ENCODE measurements around the gene LAMTOR4.

LAMTOR4 gene

DNA sequence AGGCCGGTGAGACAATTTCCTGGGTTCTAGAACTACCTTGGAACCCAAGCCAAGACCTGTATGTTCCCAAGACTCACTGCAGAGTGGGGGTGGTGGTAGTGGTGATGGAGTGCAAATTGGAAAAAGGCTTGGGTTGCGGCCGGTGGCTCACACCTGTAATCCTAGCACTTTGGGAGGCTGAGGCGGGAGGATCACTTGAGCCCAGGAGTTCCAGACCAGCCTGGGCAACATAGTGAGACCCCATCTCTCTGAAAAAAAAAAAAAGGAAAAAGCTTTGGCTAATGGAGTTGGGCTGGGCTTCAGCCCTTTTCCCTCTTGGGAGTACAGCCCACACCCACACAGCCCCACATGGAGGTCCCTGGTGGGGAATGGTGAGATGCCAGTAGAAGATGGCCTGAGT, 43.2 kb upstream of the LAMTOR4 start:
- Mint-ChIP-seq H3K4me3 (no peak overlapping the region), H3K9me3 (no peaks in the 10 kb centered on the region), H3K36me3 (ENCODE audit: low read depth) (peaks cover 39% of the 10 kb centered on the region), H3K4me1 (no peaks in the 10 kb centered on the region), H3K27ac (no peak overlapping the region), H3K27me3 (ENCODE audit: low read depth) (no peaks in the 10 kb centered on the region)
- TF ChIP-seq, protein P1, sequence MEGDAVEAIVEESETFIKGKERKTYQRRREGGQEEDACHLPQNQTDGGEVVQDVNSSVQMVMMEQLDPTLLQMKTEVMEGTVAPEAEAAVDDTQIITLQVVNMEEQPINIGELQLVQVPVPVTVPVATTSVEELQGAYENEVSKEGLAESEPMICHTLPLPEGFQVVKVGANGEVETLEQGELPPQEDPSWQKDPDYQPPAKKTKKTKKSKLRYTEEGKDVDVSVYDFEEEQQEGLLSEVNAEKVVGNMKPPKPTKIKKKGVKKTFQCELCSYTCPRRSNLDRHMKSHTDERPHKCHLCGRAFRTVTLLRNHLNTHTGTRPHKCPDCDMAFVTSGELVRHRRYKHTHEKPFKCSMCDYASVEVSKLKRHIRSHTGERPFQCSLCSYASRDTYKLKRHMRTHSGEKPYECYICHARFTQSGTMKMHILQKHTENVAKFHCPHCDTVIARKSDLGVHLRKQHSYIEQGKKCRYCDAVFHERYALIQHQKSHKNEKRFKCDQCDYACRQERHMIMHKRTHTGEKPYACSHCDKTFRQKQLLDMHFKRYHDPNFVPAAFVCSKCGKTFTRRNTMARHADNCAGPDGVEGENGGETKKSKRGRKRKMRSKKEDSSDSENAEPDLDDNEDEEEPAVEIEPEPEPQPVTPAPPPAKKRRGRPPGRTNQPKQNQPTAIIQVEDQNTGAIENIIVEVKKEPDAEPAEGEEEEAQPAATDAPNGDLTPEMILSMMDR (IDR thresholded peaks at IDR 0.05; ENCODE audit: unreplicated experiment in 3 of 3), result no peak

DNA sequence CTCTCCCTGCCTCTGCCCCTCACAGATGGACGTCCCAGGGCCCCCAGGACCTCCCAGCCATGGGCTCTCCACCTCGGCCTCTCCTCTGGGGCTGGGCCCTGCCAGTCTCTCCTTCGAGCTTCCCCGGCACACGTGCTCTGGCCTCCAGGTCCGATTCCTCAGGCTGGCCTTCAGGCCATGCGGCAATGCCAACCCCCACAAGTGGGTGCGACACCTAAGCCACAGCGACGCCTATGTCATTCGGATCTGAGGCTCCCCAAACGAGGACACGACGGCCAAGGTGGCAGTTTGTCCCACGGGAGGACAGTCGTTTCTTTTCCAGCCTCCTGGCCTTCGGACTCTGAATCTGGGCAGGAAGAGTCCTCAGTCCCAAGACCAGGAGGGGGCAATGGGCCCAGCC, 42.1 kb upstream of the LAMTOR4 start:
- Mint-ChIP-seq H3K4me3 (no peak overlapping the region), H3K27ac (no peak overlapping the region), H3K9me3 (no peaks in the 10 kb centered on the region), H3K36me3 (ENCODE audit: low read depth) (peaks cover 49% of the 10 kb centered on the region), H3K27me3 (ENCODE audit: low read depth) (no peaks in the 10 kb centered on the region), H3K4me1 (no peaks in the 10 kb centered on the region)
- TF ChIP-seq, protein P1 (IDR thresholded peaks at IDR 0.05; ENCODE audit: unreplicated experiment in 3 of 3), result no peak

DNA sequence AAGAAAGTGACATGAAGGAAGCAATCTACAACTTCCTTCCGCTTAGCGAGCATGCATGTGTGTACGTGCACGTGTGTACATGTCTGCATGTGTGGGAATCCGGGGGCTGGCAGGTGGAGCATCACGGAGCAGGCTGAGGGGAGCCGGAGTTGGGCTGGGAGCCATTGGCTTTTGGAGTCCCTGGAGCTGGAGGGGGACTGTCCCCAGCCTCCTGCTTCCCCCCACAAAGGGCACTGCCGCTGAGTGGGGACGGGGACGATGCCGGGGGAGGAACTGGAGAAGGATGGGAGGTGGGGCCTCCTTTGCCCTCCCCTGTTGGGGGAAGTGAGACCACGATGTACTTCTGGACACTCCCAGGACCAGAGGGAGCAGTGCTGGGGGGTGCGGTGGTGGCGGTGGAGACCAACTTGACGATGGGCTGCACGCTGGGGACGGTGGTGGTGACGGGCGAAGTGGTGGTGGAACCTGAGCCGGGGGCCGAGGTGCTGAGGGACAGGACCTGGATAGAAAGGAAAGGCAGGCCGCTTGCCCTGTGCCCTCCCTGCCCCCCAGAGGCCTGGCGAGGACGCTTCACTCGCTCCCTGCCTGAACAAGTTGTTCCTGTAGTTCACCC, 41.5 kb upstream of the LAMTOR4 start:
- Mint-ChIP-seq H3K4me3 (no peak overlapping the region), H3K27ac (no peak overlapping the region), H3K9me3 (no peaks in the 10 kb centered on the region), H3K36me3 (ENCODE audit: low read depth) (peaks cover 50% of the 10 kb centered on the region), H3K27me3 (ENCODE audit: low read depth) (no peaks in the 10 kb centered on the region), H3K4me1 (no peaks in the 10 kb centered on the region)
- TF ChIP-seq, protein P1 (IDR thresholded peaks at IDR 0.05; ENCODE audit: unreplicated experiment in 3 of 3), result no peak

DNA sequence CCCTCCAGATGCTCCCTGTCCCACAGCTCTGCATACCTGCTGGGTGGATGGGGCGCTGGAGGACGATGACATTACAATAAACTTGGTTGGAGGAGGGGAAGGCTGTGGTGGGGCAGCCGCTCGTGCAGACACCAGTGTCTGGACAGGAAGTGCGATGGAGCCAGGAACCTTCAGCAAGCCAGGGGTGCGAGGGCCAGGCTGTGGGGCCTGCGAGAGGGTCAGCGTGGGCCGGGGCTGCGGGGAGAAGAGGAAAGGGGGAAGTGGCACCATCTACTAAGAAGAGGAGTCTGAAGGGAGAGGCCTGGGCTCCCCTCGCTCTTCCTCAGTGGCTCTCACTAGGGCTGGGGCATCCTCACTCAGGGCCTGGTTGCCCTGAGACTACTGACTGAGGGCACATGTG, 40.8 kb upstream of the LAMTOR4 start:
- no peaks in the 10 kb centered on the region for H3K4me1 Mint-ChIP-seq
- H3K27ac Mint-ChIP-seq, result peak overlapping the region in 1 of 3 experiments; percentile 58
- no peaks in the 10 kb centered on the region for H3K9me3 Mint-ChIP-seq
- no peaks in the 10 kb centered on the region for H3K27me3 Mint-ChIP-seq (ENCODE audit: low read depth)
- H3K4me3 Mint-ChIP-seq, result no peak overlapping the region
- peaks cover 54% of the 10 kb centered on the region for H3K36me3 Mint-ChIP-seq (ENCODE audit: low read depth)
- TF ChIP-seq, protein P1 (IDR thresholded peaks at IDR 0.05; ENCODE audit: unreplicated experiment in 3 of 3), result no peak

DNA sequence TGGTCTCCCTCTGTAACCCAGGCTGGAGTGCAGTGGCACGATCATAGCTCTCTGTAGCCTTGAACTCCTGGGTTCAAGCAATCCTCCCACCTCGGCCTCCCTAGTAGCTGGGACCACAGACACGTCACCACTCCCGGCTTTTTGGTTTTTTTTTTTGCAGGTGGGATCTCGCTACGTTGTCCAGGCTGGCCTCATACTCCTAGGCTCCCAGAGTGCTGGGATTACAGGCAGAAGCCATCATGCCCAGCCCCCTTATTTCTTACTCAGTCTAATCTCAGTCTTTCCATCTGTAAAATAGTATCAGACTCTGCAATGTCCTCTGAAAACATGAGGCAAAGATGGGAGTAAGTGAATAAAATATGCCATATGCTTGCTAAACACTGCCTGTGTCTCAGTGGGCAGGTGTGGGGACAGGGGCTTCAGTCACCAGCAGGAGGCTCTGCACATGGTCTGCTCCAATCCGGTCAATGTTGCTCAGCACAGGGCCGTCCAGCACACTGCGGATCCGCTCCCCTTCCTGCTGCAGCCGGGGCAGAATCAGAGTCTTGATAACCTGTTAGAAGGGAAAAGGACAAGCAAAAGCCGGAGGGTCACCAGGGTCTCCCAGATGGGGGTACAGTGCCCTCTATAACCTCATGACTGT, 39.1 kb upstream of the LAMTOR4 start:
- Mint-ChIP-seq H3K27ac (no peak overlapping the region), H3K4me3 (no peak overlapping the region), H3K9me3 (no peaks in the 10 kb centered on the region), H3K27me3 (ENCODE audit: low read depth) (no peaks in the 10 kb centered on the region), H3K36me3 (ENCODE audit: low read depth) (peaks cover 56% of the 10 kb centered on the region), H3K4me1 (no peaks in the 10 kb centered on the region)
- TF ChIP-seq, protein P1 (IDR thresholded peaks at IDR 0.05; ENCODE audit: unreplicated experiment in 3 of 3), result no peak

DNA sequence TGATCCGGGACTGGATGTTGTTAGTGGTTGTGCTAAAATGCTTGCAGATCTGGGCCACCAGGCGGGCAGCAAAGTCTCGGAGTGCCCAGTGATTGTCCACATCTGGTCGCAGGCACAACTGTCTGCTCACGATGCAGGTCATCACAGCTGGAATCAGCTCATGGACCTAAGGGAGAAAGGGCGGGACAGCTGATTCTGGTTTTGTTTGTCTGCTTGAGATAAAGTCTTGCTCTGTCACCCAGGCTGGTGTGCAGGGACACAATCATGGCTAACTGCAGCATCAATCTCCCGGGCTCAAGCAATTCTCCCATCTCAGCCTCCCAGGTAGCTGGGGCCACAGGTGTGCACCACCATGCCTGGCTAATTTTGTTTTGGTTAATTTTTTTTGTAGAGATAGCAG, 37.6 kb upstream of the LAMTOR4 start:
- Mint-ChIP-seq H3K4me1 (no peaks in the 10 kb centered on the region), H3K9me3 (no peaks in the 10 kb centered on the region), H3K27ac (no peak overlapping the region), H3K36me3 (ENCODE audit: low read depth) (peaks cover 53% of the 10 kb centered on the region), H3K27me3 (ENCODE audit: low read depth) (no peaks in the 10 kb centered on the region), H3K4me3 (no peak overlapping the region)
- TF ChIP-seq, protein P1 (IDR thresholded peaks at IDR 0.05; ENCODE audit: unreplicated experiment in 3 of 3), result no peak

All from nephron (organoid).